ENCODE data around the gene BUD13.

DNA sequence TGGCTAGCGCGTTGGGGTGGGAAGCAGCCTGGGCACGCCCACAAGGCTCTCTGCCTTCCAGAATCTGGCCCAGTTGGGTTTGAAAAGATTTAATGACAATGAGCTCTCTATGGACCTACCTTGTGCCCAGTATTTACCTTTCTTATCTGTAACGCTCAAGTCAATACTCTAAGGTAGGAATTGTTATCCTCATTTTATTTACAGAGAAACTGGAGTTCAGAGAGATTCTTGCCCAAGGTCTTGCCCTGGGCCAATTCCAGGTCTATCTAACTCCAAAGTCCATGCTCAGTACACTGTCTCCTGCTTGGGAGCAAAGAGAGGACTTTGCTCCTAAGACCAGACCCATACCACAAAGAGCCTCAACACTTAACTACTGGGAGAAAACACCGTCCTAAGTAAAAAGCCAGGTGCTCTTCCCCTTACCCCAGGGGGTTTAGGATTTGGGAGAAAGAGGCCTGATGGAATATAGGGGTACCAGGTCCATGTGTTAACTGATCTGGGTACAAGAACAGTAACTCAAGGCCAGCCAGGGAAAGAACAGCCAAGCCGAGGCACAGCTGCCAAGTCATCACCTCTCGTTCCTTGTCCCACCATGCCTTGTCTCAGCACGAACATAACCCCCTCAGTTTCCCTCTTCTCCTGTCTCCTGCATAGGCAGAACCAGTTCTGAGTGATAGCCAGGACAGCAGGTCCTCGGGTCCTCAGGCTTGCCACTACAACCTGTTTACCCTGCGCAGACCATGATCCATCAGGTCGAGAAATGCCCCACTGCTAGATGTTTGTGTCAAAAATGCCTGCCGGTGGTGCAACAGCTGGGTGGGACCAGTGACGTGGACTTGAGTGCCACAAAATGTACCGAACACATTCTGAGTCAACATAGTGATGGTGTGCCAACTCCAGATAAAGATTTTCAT, 35.7 kb upstream of the BUD13 start:
- TF ChIP-seq, protein P1, sequence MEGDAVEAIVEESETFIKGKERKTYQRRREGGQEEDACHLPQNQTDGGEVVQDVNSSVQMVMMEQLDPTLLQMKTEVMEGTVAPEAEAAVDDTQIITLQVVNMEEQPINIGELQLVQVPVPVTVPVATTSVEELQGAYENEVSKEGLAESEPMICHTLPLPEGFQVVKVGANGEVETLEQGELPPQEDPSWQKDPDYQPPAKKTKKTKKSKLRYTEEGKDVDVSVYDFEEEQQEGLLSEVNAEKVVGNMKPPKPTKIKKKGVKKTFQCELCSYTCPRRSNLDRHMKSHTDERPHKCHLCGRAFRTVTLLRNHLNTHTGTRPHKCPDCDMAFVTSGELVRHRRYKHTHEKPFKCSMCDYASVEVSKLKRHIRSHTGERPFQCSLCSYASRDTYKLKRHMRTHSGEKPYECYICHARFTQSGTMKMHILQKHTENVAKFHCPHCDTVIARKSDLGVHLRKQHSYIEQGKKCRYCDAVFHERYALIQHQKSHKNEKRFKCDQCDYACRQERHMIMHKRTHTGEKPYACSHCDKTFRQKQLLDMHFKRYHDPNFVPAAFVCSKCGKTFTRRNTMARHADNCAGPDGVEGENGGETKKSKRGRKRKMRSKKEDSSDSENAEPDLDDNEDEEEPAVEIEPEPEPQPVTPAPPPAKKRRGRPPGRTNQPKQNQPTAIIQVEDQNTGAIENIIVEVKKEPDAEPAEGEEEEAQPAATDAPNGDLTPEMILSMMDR (IDR thresholded peaks at IDR 0.05; ENCODE audit: insufficient read depth, low read length), result no peak
- TF ChIP-seq POLR2AphosphoS5 (IDR thresholded peaks at IDR 0.05; ENCODE audit: low read depth), result no peak
- TF ChIP-seq, protein P2, sequence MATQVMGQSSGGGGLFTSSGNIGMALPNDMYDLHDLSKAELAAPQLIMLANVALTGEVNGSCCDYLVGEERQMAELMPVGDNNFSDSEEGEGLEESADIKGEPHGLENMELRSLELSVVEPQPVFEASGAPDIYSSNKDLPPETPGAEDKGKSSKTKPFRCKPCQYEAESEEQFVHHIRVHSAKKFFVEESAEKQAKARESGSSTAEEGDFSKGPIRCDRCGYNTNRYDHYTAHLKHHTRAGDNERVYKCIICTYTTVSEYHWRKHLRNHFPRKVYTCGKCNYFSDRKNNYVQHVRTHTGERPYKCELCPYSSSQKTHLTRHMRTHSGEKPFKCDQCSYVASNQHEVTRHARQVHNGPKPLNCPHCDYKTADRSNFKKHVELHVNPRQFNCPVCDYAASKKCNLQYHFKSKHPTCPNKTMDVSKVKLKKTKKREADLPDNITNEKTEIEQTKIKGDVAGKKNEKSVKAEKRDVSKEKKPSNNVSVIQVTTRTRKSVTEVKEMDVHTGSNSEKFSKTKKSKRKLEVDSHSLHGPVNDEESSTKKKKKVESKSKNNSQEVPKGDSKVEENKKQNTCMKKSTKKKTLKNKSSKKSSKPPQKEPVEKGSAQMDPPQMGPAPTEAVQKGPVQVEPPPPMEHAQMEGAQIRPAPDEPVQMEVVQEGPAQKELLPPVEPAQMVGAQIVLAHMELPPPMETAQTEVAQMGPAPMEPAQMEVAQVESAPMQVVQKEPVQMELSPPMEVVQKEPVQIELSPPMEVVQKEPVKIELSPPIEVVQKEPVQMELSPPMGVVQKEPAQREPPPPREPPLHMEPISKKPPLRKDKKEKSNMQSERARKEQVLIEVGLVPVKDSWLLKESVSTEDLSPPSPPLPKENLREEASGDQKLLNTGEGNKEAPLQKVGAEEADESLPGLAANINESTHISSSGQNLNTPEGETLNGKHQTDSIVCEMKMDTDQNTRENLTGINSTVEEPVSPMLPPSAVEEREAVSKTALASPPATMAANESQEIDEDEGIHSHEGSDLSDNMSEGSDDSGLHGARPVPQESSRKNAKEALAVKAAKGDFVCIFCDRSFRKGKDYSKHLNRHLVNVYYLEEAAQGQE (IDR thresholded peaks at IDR 0.05; ENCODE audit: insufficient replicate concordance, low read depth), result no peak
- TF ChIP-seq GABPA (IDR thresholded peaks at IDR 0.05; ENCODE audit: low read depth), result no peak
